Mesenchymal stem cell (in vitro differentiated cells and primary cell): Measurements from ENCODE around the gene STEAP1B.
"Not testable (repeated sequence)": the region's sequence is repeated elsewhere in the genome, so short reads cannot be mapped to it uniquely, and the experiment has no call there.

ENCODE experiments used
- DNase-seq: peaks from one replicate; pipeline ENCODE4 v3.0.0-alpha.2; 2013
- H2AFZ ChIP-seq: one replicate; pipeline ENCODE4 v1.6.1; 2013; ENCODE audit warnings: low read depth, mild to moderate bottlenecking, control low read depth, inconsistent platforms, low read length, moderate library complexity
- H2AK5ac ChIP-seq: 2 replicates; pipeline ENCODE4 v1.6.1; 2013; ENCODE audit warnings: low read length, moderate library complexity, mild to moderate bottlenecking, inconsistent platforms; ENCODE audit not compliant: severe bottlenecking
- H2BK120ac ChIP-seq: one replicate; pipeline ENCODE4 v1.6.1; 2013; ENCODE audit warnings: low read depth, mild to moderate bottlenecking, inconsistent platforms, low read length, moderate library complexity
- H2BK12ac ChIP-seq, 2 experiments: one replicate each; pipeline ENCODE4 v1.6.1; 2013; ENCODE audit warnings: inconsistent platforms in 2 of 2, low read length in 2 of 2, mild to moderate bottlenecking in 2 of 2, moderate library complexity in 2 of 2, control low read depth in 1 of 2
- H2BK15ac ChIP-seq: one replicate; pipeline ENCODE4 v1.6.1; 2013; ENCODE audit warnings: mild to moderate bottlenecking, low read depth, inconsistent platforms; ENCODE audit not compliant: poor library complexity, severe bottlenecking
- H2BK5ac ChIP-seq: 2 replicates; pipeline ENCODE4 v1.6.1; 2013; ENCODE audit warnings: low read depth, mild to moderate bottlenecking, low read length, control low read depth, inconsistent platforms; ENCODE audit not compliant: poor library complexity, severe bottlenecking
- H3K14ac ChIP-seq, 2 experiments: one replicate each; pipeline ENCODE4 v1.6.1; 2013; ENCODE audit warnings: inconsistent platforms in 2 of 2, low read length in 2 of 2, control low read depth in 1 of 2, mild to moderate bottlenecking in 1 of 2, moderate library complexity in 1 of 2
- H3K18ac ChIP-seq, 2 experiments: one replicate each; pipeline ENCODE4 v1.6.1; 2013; ENCODE audit warnings: inconsistent platforms in 2 of 2, low read length in 2 of 2, control low read depth in 1 of 2, low read depth in 1 of 2, mild to moderate bottlenecking in 1 of 2
- H3K23ac ChIP-seq, 2 experiments: one replicate each; pipeline ENCODE4 v1.6.1; 2013; ENCODE audit warnings: inconsistent platforms in 2 of 2, low read length in 2 of 2, mild to moderate bottlenecking in 2 of 2, moderate library complexity in 2 of 2, control low read depth in 1 of 2
- H3K27ac ChIP-seq: 2 replicates; pipeline ENCODE4 v1.5.1; 2013; ENCODE audit warnings: mild to moderate bottlenecking, moderate library complexity, low read length, control low read depth, inconsistent platforms; ENCODE audit not compliant: poor library complexity, severe bottlenecking
- H3K27me3 ChIP-seq, 2 experiments: 2 replicates each; pipeline versions ENCODE4 v1.6.1 to v1.7.0; 2013; ENCODE audit warnings: low read length in 2 of 2, mild to moderate bottlenecking in 2 of 2, moderate library complexity in 2 of 2, control low read depth in 1 of 2, inconsistent platforms in 1 of 2; ENCODE audit not compliant: control insufficient read depth in 1 of 2, insufficient read depth in 1 of 2
- H3K36me3 ChIP-seq, 2 experiments: 2 replicates each; pipeline versions ENCODE4 v1.6.1 to v1.7.0; 2013; ENCODE audit warnings: low read length in 2 of 2, control low read depth in 1 of 2, inconsistent platforms in 1 of 2, low read depth in 1 of 2, mild to moderate bottlenecking in 1 of 2; ENCODE audit not compliant: insufficient read depth in 2 of 2, control insufficient read depth in 1 of 2
- H3K4ac ChIP-seq, 2 experiments: one replicate each; pipeline ENCODE4 v1.6.1; 2013; ENCODE audit warnings: inconsistent platforms in 2 of 2, low read length in 2 of 2, mild to moderate bottlenecking in 2 of 2, moderate library complexity in 2 of 2, control low read depth in 1 of 2, low read depth in 1 of 2
- H3K4me1 ChIP-seq: 2 replicates; pipeline ENCODE4 v1.6.1; 2013; ENCODE audit warnings: low read depth, low read length, control low read depth; ENCODE audit not compliant: control insufficient read depth, insufficient read depth
- H3K4me2 ChIP-seq: 2 replicates; pipeline ENCODE4 v1.6.1; 2013; ENCODE audit warnings: low read length, mild to moderate bottlenecking, inconsistent platforms; ENCODE audit not compliant: poor library complexity, severe bottlenecking
- H3K4me3 ChIP-seq, 2 experiments: 2 replicates each; pipeline versions ENCODE4 v1.5.1 to v1.7.0; 2013; ENCODE audit warnings: low read length in 2 of 2, mild to moderate bottlenecking in 2 of 2, control low read depth in 1 of 2, low read depth in 1 of 2; ENCODE audit not compliant: insufficient read depth in 1 of 2
- H3K79me1 ChIP-seq: replicated peaks from 2 replicates; pipeline ENCODE4 v1.6.1; 2013; ENCODE audit warnings: mild to moderate bottlenecking, control low read depth, low read length, inconsistent platforms; ENCODE audit not compliant: poor library complexity, severe bottlenecking
- H3K9ac ChIP-seq: 2 replicates; pipeline ENCODE4 v1.7.0; 2013; ENCODE audit warnings: mild to moderate bottlenecking, low read length, moderate library complexity
- H3K9me3 ChIP-seq: 2 replicates; pipeline ENCODE4 v1.7.0; 2013; ENCODE audit warnings: mild to moderate bottlenecking, low read length; ENCODE audit not compliant: control insufficient read depth
- H4K8ac ChIP-seq: one replicate; pipeline ENCODE4 v1.6.1; 2013; ENCODE audit warnings: inconsistent platforms, mild to moderate bottlenecking, low read length, moderate library complexity
- H4K91ac ChIP-seq: one replicate; pipeline ENCODE4 v1.6.1; 2013; ENCODE audit warnings: mild to moderate bottlenecking, low read length, inconsistent platforms
- WGBS: methylation state at CpG from one replicate; pipeline ENCODE4 v1.1.7; 2013; ENCODE audit warnings: mixed read lengths; 5-methylcytosine and 5-hydroxymethylcytosine counted together

STEAP1B gene

DNA sequence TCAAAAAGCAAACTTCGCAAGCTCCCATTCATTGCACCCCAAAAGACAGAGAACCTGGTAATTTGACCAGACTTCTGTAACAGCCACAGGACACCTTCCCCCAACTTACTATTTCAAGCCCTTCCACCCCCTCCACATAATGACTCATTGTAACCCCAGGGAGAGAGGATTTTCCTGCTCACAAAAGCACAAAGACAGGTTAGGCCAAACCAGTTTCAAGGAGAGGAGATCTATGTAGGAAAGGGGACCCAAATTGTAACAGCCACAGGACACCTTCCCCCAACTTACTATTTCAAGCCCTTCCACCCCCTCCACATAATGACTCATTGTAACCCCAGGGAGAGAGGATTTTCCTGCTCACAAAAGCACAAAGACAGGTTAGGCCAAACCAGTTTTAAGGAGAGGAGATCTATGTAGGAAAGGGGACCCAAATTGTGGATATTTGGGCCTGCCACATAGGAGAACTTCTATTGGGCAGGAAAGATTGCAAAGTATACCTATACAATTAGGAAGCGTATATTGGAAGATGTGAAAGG lies 66.8 kb downstream of the STEAP1B start:
- not testable (repeated sequence) for H3K9ac ChIP-seq, H3K4me1 ChIP-seq, H4K91ac ChIP-seq, H3K23ac ChIP-seq, H2BK12ac ChIP-seq, H3K36me3 ChIP-seq, H2BK15ac ChIP-seq, H3K4me2 ChIP-seq, H2BK5ac ChIP-seq, H3K27ac ChIP-seq, DNase-seq, H3K4me3 ChIP-seq, H3K27me3 ChIP-seq, H2BK120ac ChIP-seq, H3K79me1 ChIP-seq, H2AFZ ChIP-seq, H3K14ac ChIP-seq, H3K4ac ChIP-seq, H4K8ac ChIP-seq, H3K18ac ChIP-seq, H2AK5ac ChIP-seq, H3K9me3 ChIP-seq
- 84% methylated on average over 1 of the region's 2 CpGs for WGBS

DNA sequence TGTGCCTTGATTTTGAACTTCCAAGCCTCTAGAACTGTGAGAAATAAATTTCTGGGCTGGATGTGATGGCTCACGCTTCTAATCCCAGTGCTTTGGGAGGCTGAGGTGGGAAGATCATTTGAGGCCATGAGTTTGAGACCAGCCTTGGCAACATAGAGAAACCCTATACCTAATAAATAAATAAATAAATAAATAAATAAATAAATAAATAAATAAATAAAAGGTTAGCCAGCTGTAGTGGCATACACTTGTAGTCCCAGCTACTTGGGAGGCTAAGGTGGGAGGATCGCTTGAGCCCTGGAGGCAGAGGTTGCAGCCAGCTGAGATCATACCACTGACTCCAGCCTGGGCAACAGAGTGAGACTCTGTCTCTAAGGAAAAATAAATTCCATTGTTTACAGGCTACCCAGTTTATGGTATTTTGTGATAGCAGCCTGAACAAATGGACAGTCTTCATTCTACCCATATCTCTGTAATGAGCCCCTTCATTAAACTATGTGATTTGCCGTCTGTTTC lies 67.7 kb downstream of the STEAP1B start:
- 97% methylated on average over 2 of the region's 3 CpGs for WGBS
- H3K9me3 ChIP-seq = no peaks in the 10 kb centered on the region

DNA sequence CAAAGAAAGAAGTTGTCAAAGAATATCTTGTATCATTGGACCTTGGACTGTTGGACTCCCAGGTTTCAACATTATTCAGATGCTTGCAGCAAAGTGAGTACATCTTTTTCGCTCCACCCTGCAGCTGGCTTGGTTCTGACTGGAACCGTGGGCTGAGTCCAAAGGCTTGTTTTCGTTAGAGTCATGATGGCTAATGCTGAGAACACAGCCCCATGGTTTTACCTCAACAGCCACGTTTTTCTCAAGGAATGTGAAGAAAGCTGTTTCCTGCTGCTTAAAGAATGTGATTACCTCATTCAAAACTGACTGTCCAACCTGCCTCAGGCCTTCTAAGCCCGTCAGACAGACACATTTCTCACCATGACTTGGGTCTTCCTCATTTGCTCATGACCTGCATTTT lies 69.5 kb downstream of the STEAP1B start:
- H3K4me3 ChIP-seq = no peak overlapping the region
- peak overlapping the region; percentile 2 for H3K27ac ChIP-seq
- H3K4me1 ChIP-seq = peaks cover 6% of the 10 kb centered on the region
- no peak overlapping the region for H4K8ac ChIP-seq
- no peak overlapping the region for H3K4ac ChIP-seq
- no peak overlapping the region for H2BK12ac ChIP-seq
- H2BK120ac ChIP-seq = no peak overlapping the region
- no peak overlapping the region for H2BK15ac ChIP-seq
- H3K9me3 ChIP-seq = no peaks in the 10 kb centered on the region
- DNase-seq = no peak
- H3K79me1 ChIP-seq = no peaks in the 10 kb centered on the region
- no peak overlapping the region for H3K23ac ChIP-seq
- no peaks in the 10 kb centered on the region for H3K36me3 ChIP-seq
- no peak overlapping the region for H3K4me2 ChIP-seq
- H3K18ac ChIP-seq = no peak overlapping the region
- no peak overlapping the region for H2BK5ac ChIP-seq
- WGBS = 75% methylated on average over 5 of the region's 5 CpGs
- H3K27me3 ChIP-seq = no peaks in the 10 kb centered on the region
- H2AFZ ChIP-seq = no peak overlapping the region
- H4K91ac ChIP-seq = no peak overlapping the region
- no peak overlapping the region for H3K9ac ChIP-seq
- H3K14ac ChIP-seq = no peak overlapping the region
- no peak overlapping the region for H2AK5ac ChIP-seq

More for the DNA sequence above, 67.7 kb downstream of the STEAP1B start:
- no peak overlapping the region for H3K18ac ChIP-seq
- no peak overlapping the region for H2AK5ac ChIP-seq
- no peak overlapping the region for H2BK12ac ChIP-seq
- H3K4ac ChIP-seq = no peak overlapping the region
- H3K27ac ChIP-seq = no peak overlapping the region
- H3K4me1 ChIP-seq = peaks cover 8% of the 10 kb centered on the region
- H3K4me3 ChIP-seq = no peak overlapping the region
- H4K91ac ChIP-seq = no peak overlapping the region
- no peaks in the 10 kb centered on the region for H3K79me1 ChIP-seq
- H4K8ac ChIP-seq = no peak overlapping the region
- DNase-seq = no peak
- H3K4me2 ChIP-seq = no peak overlapping the region
- no peak overlapping the region for H3K9ac ChIP-seq
- H2BK120ac ChIP-seq = no peak overlapping the region
- no peak overlapping the region for H2AFZ ChIP-seq
- H2BK5ac ChIP-seq = no peak overlapping the region
- no peak overlapping the region for H3K23ac ChIP-seq
- H2BK15ac ChIP-seq = no peak overlapping the region
- no peaks in the 10 kb centered on the region for H3K36me3 ChIP-seq
- H3K27me3 ChIP-seq = no peaks in the 10 kb centered on the region
- H3K14ac ChIP-seq = no peak overlapping the region

DNA sequence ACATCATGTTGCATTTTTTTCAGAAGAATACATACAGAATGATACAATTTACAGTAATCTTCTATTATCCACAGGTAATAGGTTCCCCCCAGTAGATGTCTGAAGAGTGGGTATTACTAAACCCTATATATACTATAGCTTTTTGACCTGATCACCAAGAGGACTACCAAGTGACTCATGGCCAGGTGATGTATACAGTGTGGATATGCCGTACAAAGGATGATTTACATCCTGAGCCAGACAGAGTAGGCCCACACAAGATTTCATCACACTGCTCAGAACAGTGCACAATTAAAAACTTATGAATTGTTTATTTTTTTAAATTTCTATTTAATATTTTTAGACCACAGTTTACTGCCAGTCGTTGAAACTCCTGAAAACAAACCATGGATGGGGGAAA lies 70.6 kb downstream of the STEAP1B start:
- no peak overlapping the region for H3K27ac ChIP-seq
- H2BK5ac ChIP-seq = no peak overlapping the region
- no peak overlapping the region for H3K14ac ChIP-seq
- DNase-seq = no peak
- H3K9me3 ChIP-seq = no peaks in the 10 kb centered on the region
- H2BK120ac ChIP-seq = no peak overlapping the region
- H4K91ac ChIP-seq = no peak overlapping the region
- H3K36me3 ChIP-seq = no peaks in the 10 kb centered on the region
- H3K4me2 ChIP-seq = no peak overlapping the region
- 83% methylated on average over 1 of the region's 2 CpGs for WGBS
- no peaks in the 10 kb centered on the region for H3K79me1 ChIP-seq
- no peak overlapping the region for H3K18ac ChIP-seq
- H3K9ac ChIP-seq = no peak overlapping the region
- H3K23ac ChIP-seq = no peak overlapping the region
- H4K8ac ChIP-seq = no peak overlapping the region
- H3K4me1 ChIP-seq = peaks cover 6% of the 10 kb centered on the region
- no peaks in the 10 kb centered on the region for H3K27me3 ChIP-seq
- no peak overlapping the region for H2BK12ac ChIP-seq
- no peak overlapping the region for H2AFZ ChIP-seq
- H3K4ac ChIP-seq = no peak overlapping the region
- no peak overlapping the region for H2BK15ac ChIP-seq
- no peak overlapping the region for H3K4me3 ChIP-seq
- no peak overlapping the region for H2AK5ac ChIP-seq
